Neutrophil (primary cell): Measurements from ENCODE around the gene SHISA9.

Experiments used
- H3K27ac ChIP-seq: fragments of 200-600 bp; sonication (generic); 2 replicates; pipeline ENCODE4 v1.5.1; 2016; ENCODE audit warnings: mild to moderate bottlenecking, moderate library complexity
- H3K27me3 ChIP-seq: fragments of 200-600 bp; sonication (generic); 2 replicates; pipeline ENCODE4 v1.6.0; 2016; ENCODE audit warnings: mild to moderate bottlenecking
- H3K36me3 ChIP-seq: fragments of 200-600 bp; sonication (generic); 2 replicates; pipeline ENCODE4 v1.5.1; 2017
- H3K4me1 ChIP-seq, 2 experiments: fragments of 200-600 bp in 1 of 2; sonication (generic) in 1 of 2; 1 replicate in 1 of 2; 2 replicates in 1 of 2; pipeline versions ENCODE4 v1.5.1 to v1.6.1; 2013 to 2016; ENCODE audit warnings: low read depth in 1 of 2, low read length in 1 of 2, mild to moderate bottlenecking in 1 of 2, moderate library complexity in 1 of 2; ENCODE audit not compliant: control insufficient read depth in 1 of 2, insufficient read depth in 1 of 2
- H3K4me3 ChIP-seq, 2 experiments: fragments of 200-600 bp in 1 of 2; sonication (generic) in 1 of 2; 1 replicate in 1 of 2; 2 replicates in 1 of 2; pipeline ENCODE4 v1.5.1; 2013 to 2016; ENCODE audit warnings: low read depth in 1 of 2, low read length in 1 of 2, mild to moderate bottlenecking in 1 of 2, moderate library complexity in 1 of 2
- H3K9me3 ChIP-seq: fragments of 200-600 bp; sonication (generic); 2 replicates; pipeline ENCODE4 v1.5.1; 2016
- CTCF ChIP-seq: fragments of 200-600 bp; sonication (generic); IDR thresholded peaks from 2 replicates; pipeline ENCODE4 v1.5.1; 2016; ENCODE audit warnings: antibody characterized with exemption

The SHISA9 gene

DNA sequence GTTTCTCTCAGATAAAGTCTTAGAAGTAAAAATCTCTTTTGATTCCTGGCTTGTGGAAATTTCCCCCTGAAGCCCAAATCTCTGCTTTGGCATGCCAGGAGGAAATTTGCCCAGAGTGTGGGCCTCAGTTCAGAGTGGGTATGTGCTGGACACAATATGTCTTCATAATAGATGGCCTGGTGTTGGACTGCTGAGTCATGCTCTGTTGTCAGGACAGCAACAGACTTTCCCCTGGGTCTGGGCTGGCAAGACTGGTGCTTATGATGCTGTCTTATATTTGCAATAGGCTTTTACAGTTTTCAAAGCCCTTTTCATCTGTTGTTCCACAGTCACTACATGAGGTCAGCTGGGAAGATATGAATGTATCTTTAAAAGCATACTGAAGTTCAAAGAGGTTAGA is 57.0 kb downstream of the SHISA9 start:
- TF ChIP-seq CTCF, result no peak
- Histone ChIP-seq H3K9me3 (no peaks in the 10 kb centered on the region), H3K4me1 (no peaks in the 10 kb centered on the region), H3K27ac (no peak overlapping the region), H3K36me3 (no peaks in the 10 kb centered on the region), H3K4me3 (no peak overlapping the region), H3K27me3 (no peaks in the 10 kb centered on the region)

- H3K4me3 ChIP-seq, result no peak overlapping the region
Measured at GRCh38 chr16:12959072-12959471, 57.7 kb downstream of the SHISA9 start.

DNA sequence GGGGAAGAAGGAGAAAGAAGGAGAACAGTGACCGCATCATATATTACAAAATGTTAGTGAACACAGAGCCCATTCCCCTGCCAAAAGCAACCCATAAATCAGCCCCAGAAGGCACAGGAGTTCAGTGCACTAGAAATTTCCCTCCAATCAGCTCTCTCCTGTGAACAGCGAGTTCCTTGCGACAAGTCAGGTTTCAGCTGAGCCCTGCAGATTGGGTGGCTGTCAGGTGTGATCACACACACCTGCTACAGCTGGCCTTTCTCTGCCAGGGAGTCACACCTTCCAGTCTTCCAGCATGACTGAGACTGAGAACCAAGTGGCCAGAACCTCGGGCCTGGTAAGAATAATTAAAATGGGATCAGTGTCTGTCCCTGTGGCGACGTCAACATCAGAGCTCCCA is 60.2 kb downstream of the SHISA9 start:
- Histone ChIP-seq H3K36me3 (no peaks in the 10 kb centered on the region), H3K9me3 (no peaks in the 10 kb centered on the region)
- no peak for TF ChIP-seq CTCF

More at GRCh38 chr16:12959072-12959471, 57.7 kb downstream of the SHISA9 start:
- Histone ChIP-seq H3K27me3 (no peaks in the 10 kb centered on the region), H3K9me3 (no peaks in the 10 kb centered on the region), H3K4me1 (no peaks in the 10 kb centered on the region), H3K36me3 (no peaks in the 10 kb centered on the region), H3K27ac (no peak overlapping the region)
- TF ChIP-seq CTCF, result no peak

GRCh38 chr16:12964461-12964860 is 63.1 kb downstream of the SHISA9 start:
- no peak overlapping the region for H3K27ac ChIP-seq
- H3K9me3 ChIP-seq, result no peaks in the 10 kb centered on the region
- H3K27me3 ChIP-seq, result no peaks in the 10 kb centered on the region
- H3K36me3 ChIP-seq, result no peaks in the 10 kb centered on the region
- no peak for TF ChIP-seq CTCF
- H3K4me3 ChIP-seq, result no peak overlapping the region
- H3K4me1 ChIP-seq, result no peaks in the 10 kb centered on the region

More for the DNA sequence above, 60.2 kb downstream of the SHISA9 start:
- Histone ChIP-seq H3K27me3 (no peaks in the 10 kb centered on the region), H3K4me1 (no peaks in the 10 kb centered on the region), H3K4me3 (no peak overlapping the region), H3K27ac (no peak overlapping the region)

- Histone ChIP-seq H3K27me3 (no peaks in the 10 kb centered on the region), H3K4me1 (no peaks in the 10 kb centered on the region), H3K36me3 (no peaks in the 10 kb centered on the region), H3K9me3 (no peaks in the 10 kb centered on the region), H3K4me3 (no peak overlapping the region), H3K27ac (no peak overlapping the region)
- no peak for TF ChIP-seq CTCF
Measured at GRCh38 chr16:12965274-12965804, 63.9 kb downstream of the SHISA9 start.

DNA sequence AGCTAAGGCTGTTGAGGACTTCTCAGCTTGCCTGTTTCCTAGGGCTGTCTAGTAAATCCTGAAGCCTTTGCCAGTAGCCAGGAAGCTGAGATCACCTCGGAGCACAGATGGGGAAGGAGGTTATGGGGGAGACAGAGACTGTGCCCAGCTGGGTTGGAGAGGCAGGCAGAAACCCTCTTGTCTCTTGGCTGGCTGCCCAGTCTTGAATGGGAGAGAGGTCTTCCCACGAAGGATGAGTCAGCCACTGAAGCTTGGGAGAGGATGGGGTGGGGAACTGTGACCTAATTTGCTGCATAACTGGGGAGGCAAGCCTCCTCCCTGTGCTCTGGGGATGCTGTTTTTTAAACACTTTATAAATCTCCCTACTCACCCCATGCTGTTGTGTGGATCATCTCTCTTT is 69.8 kb downstream of the SHISA9 start:
- Histone ChIP-seq H3K36me3 (no peaks in the 10 kb centered on the region), H3K4me3 (no peak overlapping the region), H3K9me3 (no peaks in the 10 kb centered on the region), H3K4me1 (no peaks in the 10 kb centered on the region), H3K27ac (no peak overlapping the region), H3K27me3 (no peaks in the 10 kb centered on the region)
- no peak for TF ChIP-seq CTCF
